PFSK-1 (cell line): ENCODE results near the gene PCLO.

ENCODE experiments used
- POLR2AphosphoS5 ChIP-seq: IDR thresholded peaks from 2 replicates; pipeline ENCODE4 v1.6.1; 2012; ENCODE audit warnings: low read depth, mild to moderate bottlenecking, control low read depth, low read length, moderate library complexity
- REST ChIP-seq, 2 experiments: IDR thresholded peaks; 2 replicates each; pipeline versions ENCODE4 v1.6.1 to v1.8.0; 2011 to 2012; ENCODE audit warnings: low read depth in 2 of 2, low read length in 2 of 2, control low read depth in 1 of 2, inconsistent platforms in 1 of 2, mild to moderate bottlenecking in 1 of 2, moderate library complexity in 1 of 2; ENCODE audit not compliant: insufficient read depth in 1 of 2
- TAF1 ChIP-seq: IDR thresholded peaks from 2 replicates; pipeline ENCODE4 v1.6.1; 2012; ENCODE audit warnings: low read length, control low read depth, borderline replicate concordance; ENCODE audit not compliant: insufficient read depth

- no peak for TF ChIP-seq POLR2AphosphoS5
- no peak for TF ChIP-seq TAF1
- no peak for TF ChIP-seq REST (IDR thresholded peaks at IDR 0.05; ENCODE audit: insufficient read depth in 1 of 2, low read depth in 2 of 2, low read length in 2 of 2)
These were observed 142.5 kb downstream of the PCLO start for GRCh38 chr7:83020161-83020560.
